ENCODE measurements around the gene PTPRA.

PTPRA gene

DNA sequence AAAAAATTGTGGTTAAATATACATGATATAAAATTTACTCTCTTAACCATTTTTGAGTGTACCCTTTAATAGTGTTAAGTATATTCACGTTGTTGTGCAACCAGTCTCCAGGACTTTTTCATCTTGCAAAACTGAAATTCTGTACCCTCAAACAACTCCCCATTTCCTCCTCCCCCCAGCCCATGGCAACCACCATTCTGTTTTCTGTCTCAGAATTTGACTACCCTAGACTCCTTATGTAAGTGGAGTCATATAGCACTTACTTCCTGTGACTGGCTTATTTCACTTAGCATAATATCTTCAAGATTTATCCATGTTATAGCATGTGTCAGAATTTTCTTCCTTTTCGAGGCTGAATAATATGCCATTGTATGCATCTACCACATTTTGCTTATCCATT is 27.7 kb upstream of the PTPRA start:
- DNase-seq (ENCODE audit: low read depth), result peak; percentile 77
- TF ChIP-seq POLR2A (IDR thresholded peaks at IDR 0.05; ENCODE audit: extremely low read depth, insufficient read length), result no peak
- TF ChIP-seq CTCF (IDR thresholded peaks at IDR 0.05; ENCODE audit: low read depth, low read length), result no peak
- no peak for TF ChIP-seq MYC (IDR thresholded peaks at IDR 0.05; ENCODE audit: low read depth, low read length)
- TF ChIP-seq, protein P1, sequence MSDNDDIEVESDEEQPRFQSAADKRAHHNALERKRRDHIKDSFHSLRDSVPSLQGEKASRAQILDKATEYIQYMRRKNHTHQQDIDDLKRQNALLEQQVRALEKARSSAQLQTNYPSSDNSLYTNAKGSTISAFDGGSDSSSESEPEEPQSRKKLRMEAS (IDR thresholded peaks at IDR 0.05; ENCODE audit: low read depth, low read length), result no peak
- H3K4me3 ChIP-seq (ENCODE audit: low read depth, low read length), result no peak overlapping the region

- no peak overlapping the region for H3K4me3 ChIP-seq (ENCODE audit: low read depth, low read length)
- no peak for DNase-seq (ENCODE audit: low read depth)
- TF ChIP-seq, protein P1 (IDR thresholded peaks at IDR 0.05; ENCODE audit: low read depth, low read length), result no peak
- TF ChIP-seq CTCF (IDR thresholded peaks at IDR 0.05; ENCODE audit: low read depth, low read length) (no peak), MYC (IDR thresholded peaks at IDR 0.05; ENCODE audit: low read depth, low read length) (no peak), POLR2A (IDR thresholded peaks at IDR 0.05; ENCODE audit: extremely low read depth, insufficient read length) (no peak)
These were observed 26.6 kb upstream of the PTPRA start for GRCh38 chr20:2846698-2847097.

DNA sequence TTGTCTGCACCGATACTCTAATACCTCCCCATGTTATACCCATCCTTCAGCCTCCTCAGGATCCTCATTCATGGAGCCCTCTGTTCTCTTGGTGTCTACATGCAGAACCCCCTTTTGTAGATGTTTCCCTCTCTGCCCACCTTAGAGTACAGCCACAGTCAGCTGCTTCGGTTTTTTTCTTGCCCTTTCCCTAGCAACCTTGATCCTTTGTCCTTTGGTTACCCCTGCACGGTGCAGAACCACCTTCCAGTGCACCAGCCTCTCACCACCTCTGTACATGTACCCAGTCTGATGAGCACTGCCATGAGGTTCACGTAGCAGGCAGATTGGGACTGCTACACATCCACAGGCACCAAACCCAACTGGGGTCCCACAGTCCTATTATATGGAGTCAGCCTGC is 25.5 kb upstream of the PTPRA start:
- TF ChIP-seq, protein P1 (IDR thresholded peaks at IDR 0.05; ENCODE audit: low read depth, low read length), result no peak
- TF ChIP-seq MYC (IDR thresholded peaks at IDR 0.05; ENCODE audit: low read depth, low read length) (no peak), CTCF (IDR thresholded peaks at IDR 0.05; ENCODE audit: low read depth, low read length) (no peak), POLR2A (IDR thresholded peaks at IDR 0.05; ENCODE audit: extremely low read depth, insufficient read length) (no peak)
- no peak overlapping the region for H3K4me3 ChIP-seq (ENCODE audit: low read depth, low read length)
- DNase-seq (ENCODE audit: low read depth), result no peak

GRCh38 chr20:2849529-2849928 is 23.8 kb upstream of the PTPRA start:
- no peak for DNase-seq (ENCODE audit: low read depth)
- TF ChIP-seq, protein P1 (IDR thresholded peaks at IDR 0.05; ENCODE audit: low read depth, low read length), result no peak
- no peak for TF ChIP-seq MYC (IDR thresholded peaks at IDR 0.05; ENCODE audit: low read depth, low read length)
- TF ChIP-seq CTCF (IDR thresholded peaks at IDR 0.05; ENCODE audit: low read depth, low read length), result no peak
- no peak for TF ChIP-seq POLR2A (IDR thresholded peaks at IDR 0.05; ENCODE audit: extremely low read depth, insufficient read length)
- no peak overlapping the region for H3K4me3 ChIP-seq (ENCODE audit: low read depth, low read length)

DNA sequence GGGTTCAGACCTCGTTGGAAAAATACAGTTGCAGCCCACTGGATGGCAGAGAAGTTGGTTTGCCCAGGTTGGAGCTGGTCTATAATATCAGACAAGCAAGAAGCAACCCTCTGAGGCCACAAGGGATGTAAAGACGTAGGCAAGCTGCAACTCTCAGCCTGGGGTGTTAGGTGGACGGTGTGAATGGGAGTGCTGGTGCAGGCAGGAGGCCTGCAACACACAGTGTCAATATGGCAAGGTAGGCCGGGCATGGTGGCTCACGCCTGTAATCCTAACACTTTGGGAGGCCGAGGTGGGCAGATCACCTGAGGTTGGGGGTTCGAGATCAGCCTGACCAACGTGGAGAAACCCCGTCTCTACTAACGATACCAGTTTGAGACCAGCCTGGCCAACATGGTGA is 22.2 kb upstream of the PTPRA start:
- no peak for DNase-seq (ENCODE audit: low read depth)
- no peak overlapping the region for H3K4me3 ChIP-seq (ENCODE audit: low read depth, low read length)
- TF ChIP-seq, protein P1 (IDR thresholded peaks at IDR 0.05; ENCODE audit: low read depth, low read length), result no peak
- TF ChIP-seq CTCF (IDR thresholded peaks at IDR 0.05; ENCODE audit: low read depth, low read length) (no peak), POLR2A (IDR thresholded peaks at IDR 0.05; ENCODE audit: extremely low read depth, insufficient read length) (no peak), MYC (IDR thresholded peaks at IDR 0.05; ENCODE audit: low read depth, low read length) (no peak)

GRCh38 chr20:2858591-2858990 is 14.7 kb upstream of the PTPRA start:
- H3K4me3 ChIP-seq (ENCODE audit: low read depth, low read length), result no peak overlapping the region
- TF ChIP-seq, protein P1 (IDR thresholded peaks at IDR 0.05; ENCODE audit: low read depth, low read length), result no peak
- TF ChIP-seq MYC (IDR thresholded peaks at IDR 0.05; ENCODE audit: low read depth, low read length), result no peak
- TF ChIP-seq POLR2A (IDR thresholded peaks at IDR 0.05; ENCODE audit: extremely low read depth, insufficient read length), result no peak
- TF ChIP-seq CTCF (IDR thresholded peaks at IDR 0.05; ENCODE audit: low read depth, low read length), result no peak
- no peak for DNase-seq (ENCODE audit: low read depth)
